Left cardiac atrium (tissue), 4 donors: ENCODE results near the gene ZBED6. TPM values are rescaled to one million over a fixed set of nuclear protein-coding genes. Genes with fewer than 3 reads are reported as not detected.
A peak's percentile ranks its signal among the peaks of the same experiment; 100 is the strongest.
"Not testable (repeated sequence)": the region's sequence is repeated elsewhere in the genome, so short reads cannot be mapped to it uniquely, and the experiment has no call there.

Experiments
- ATAC-seq, 2 donors: fragments of 200-7000 bp; cut with Tn5 transposase; one replicate each; pipeline ENCODE4 v1.9.1; 2020; ENCODE audit warnings: mild to moderate bottlenecking in 2 of 2, moderate library complexity in 2 of 2
- DNase-seq: peaks from one replicate; pipeline ENCODE4 v3.0.0-alpha.2; 2020
- intact Hi-C, 2 donors: fragments of 100-400 bp; cut with DNase I; formaldehyde crosslinking; loops; one replicate each; pipeline versions ENCODE4 v1.14.1 to v1.15.1; 2022 to 2023
- total RNA-seq, 2 donors: library from RNA; stranded (reverse); fragmentation: NEBNext Ultra II Directional; extraction: Animal tissue kit (Norgen Biotek cat#: 25700); gene quantifications; one replicate each; pipeline ENCODE4 v1.2.1, GENCODE V29; 2021
- donor health status: DM: no; HTN: yes; CAD: no.
- donor health status: DM: no; HTN: yes; CAD: no; lungs with severe emphysema.
- donor health status: DM: yes; HTN: yes; CAD: no.
- donor health status: Dilated cardiomyopathy.

ZBED6 gene
- total RNA-seq, 2 donors from 2014 or later, result 18.2 to 23.6 TPM

GRCh38 chr1:203772836-203773235 is 22.6 kb upstream of the ZBED6 start:
- intact Hi-C loops, result loop anchor here in 1 of 2 donors (10.0 kb wide), 1 partner anchor 268 kb away; no protein-coding TSS in a partner anchor
- DNase-seq, result no peak
- ATAC-seq, result no peak

DNA sequence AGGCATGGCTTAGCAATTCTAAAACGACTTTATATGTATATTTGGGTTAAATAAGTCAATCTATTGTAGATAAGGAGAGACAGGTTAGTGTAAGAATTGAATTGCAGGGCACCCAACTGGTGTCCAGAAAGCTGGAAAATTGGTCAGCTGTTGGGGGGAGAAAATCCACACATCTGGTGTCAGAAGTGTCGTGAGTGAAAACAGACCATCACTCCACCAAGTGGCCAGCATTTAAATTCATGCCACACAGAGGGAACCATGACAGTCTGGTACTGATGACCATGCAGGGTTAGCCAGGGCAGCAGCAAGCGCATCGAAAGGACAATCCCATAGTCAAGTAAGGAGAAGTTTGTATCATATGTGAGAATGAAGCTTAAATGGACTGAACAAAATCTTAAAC is 18.8 kb upstream of the ZBED6 start:
- ATAC-seq (peak; percentile 68 to 72), DNase-seq (no peak)
- intact Hi-C loops, result loop anchor here in 1 of 2 donors (10.0 kb wide), 1 partner anchor 272 kb away; no protein-coding TSS in a partner anchor

GRCh38 chr1:203777596-203777995 is 17.8 kb upstream of the ZBED6 start:
- DNase-seq (no peak), ATAC-seq (no peak)
- intact Hi-C loops, result loop anchor here in 1 of 2 donors (10.0 kb wide), 1 partner anchor 273 kb away; no protein-coding TSS in a partner anchor

GRCh38 chr1:203778146-203778545 is 17.3 kb upstream of the ZBED6 start:
- intact Hi-C loops, result loop anchor here in 1 of 2 donors (10.0 kb wide), 1 partner anchor 273 kb away; no protein-coding TSS in a partner anchor
- ATAC-seq (no peak), DNase-seq (no peak)

DNA sequence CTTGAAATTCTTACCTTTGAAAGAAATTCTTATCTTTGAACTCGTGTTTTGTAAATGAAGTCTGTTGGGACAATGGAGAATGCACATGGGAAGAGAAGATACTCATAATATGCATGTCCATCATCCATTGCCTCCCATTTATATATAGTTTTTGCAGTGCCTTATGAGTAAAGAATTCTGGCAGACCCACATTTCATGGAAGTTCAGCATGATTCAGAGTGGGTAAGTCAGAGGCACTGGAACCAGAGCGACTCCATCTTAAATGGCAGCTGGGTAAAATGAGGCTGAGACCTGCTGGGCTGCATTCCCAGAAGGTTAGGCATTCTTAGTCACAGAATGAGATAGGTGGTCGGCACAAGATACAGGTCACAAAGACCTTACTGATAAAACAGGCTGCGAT is 16.6 kb upstream of the ZBED6 start:
- DNase-seq, result no peak
- intact Hi-C loops, result loop anchor here in 1 of 2 donors (10.0 kb wide), 1 partner anchor 274 kb away; no protein-coding TSS in a partner anchor
- ATAC-seq, result no peak

DNA sequence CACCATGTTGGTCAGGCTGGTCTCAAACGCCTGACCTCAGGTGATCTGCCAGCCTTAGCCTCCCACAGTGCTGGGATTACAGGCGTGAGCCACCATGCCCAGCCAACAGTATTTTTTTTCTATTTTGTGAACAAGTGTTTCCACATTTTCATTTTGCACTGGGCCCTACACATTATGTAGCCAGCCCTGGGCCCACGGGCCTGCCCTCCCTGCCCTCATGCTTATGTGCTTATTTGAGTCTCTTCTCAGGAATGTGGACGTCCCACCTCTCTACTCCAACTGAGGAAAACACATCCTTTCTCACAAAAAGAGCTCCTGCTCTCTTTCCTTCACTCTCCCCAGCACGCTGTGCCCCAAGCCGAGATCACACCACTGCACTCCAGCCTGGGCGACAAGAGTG is 13.5 kb upstream of the ZBED6 start:
- no peak for DNase-seq
- intact Hi-C loops, result no loop called here
- no peak for ATAC-seq

- no peak for ATAC-seq
- intact Hi-C loops, result no loop called here
- no peak for DNase-seq
Measured at GRCh38 chr1:203789966-203790365, 5.5 kb upstream of the ZBED6 start.

- ATAC-seq (no peak), DNase-seq (no peak)
- intact Hi-C loops, result no loop called here
Measured at GRCh38 chr1:203791498-203791897, 3.9 kb upstream of the ZBED6 start.

GRCh38 chr1:203792486-203792885 is 2.9 kb upstream of the ZBED6 start:
- ATAC-seq, result no peak
- no peak for DNase-seq
- intact Hi-C loops, result no loop called here

DNA sequence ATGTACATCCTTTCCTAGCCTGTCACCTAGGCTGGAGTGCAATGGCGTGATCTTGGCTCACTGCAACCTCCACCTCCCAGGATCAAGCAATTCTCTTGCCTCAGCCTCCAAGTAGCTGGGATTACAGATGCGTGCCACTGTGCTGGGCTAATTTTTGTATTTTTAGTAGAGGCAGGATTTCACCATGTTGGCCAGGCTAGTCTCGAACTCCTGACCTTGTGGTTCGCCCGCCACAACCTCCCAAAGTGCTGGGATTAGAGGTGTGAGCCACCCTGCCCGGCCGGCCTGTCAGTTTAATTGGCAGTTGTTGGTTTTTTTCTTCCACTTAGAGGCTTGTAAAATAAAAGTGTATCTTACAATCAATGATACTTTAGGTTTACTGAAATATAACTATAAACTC is 1.9 kb upstream of the ZBED6 start:
- DNase-seq, ATAC-seq, intact Hi-C loops: not testable (repeated sequence)

- intact Hi-C loops, result no loop called here
- DNase-seq (no peak), ATAC-seq (no peak)
Measured at GRCh38 chr1:203794764-203795440, 521 bp upstream of the ZBED6 start.

DNA sequence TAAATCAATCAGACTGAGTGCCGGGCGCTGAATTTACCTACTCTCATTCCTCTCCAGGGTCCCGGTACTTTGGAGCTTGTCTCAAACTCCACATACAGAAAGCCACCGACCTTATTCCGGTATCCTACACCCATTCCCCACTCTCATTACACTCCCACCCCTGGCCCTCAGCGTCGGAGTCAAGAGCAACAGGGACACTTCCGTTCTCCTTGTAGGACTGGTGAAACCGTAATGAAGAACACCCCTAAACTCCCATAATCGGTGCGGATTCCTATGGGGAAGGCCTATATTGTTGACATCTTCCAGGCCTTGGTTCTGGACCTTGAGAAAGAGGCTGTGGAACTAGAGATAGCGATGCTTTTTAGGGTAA is 798 bp downstream of the ZBED6 start:
- DNase-seq, result peak; percentile 29
- peak; percentile 31 to 41 for ATAC-seq
- intact Hi-C loops, result no loop called here

DNA sequence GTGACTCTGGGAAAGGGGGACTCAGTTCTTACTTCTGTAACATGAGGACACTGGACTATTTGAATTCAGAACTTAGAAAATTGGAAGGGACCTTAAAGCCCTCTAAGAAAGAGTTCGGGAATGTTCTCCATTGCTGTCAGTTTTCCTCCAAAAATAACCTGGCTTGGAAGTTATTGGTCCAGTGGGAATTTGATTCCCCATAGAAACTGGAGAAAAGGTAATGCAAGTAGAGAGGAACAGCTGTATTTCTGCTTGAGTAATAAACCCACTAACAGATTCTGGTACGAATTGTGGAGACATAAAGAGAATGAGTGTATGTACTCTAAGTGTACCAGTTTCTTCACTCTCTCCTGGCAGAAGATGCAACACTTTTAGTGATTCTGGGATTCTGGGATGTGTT is 1.8 kb downstream of the ZBED6 start:
- intact Hi-C loops, result no loop called here
- no peak for ATAC-seq
- no peak for DNase-seq

DNA sequence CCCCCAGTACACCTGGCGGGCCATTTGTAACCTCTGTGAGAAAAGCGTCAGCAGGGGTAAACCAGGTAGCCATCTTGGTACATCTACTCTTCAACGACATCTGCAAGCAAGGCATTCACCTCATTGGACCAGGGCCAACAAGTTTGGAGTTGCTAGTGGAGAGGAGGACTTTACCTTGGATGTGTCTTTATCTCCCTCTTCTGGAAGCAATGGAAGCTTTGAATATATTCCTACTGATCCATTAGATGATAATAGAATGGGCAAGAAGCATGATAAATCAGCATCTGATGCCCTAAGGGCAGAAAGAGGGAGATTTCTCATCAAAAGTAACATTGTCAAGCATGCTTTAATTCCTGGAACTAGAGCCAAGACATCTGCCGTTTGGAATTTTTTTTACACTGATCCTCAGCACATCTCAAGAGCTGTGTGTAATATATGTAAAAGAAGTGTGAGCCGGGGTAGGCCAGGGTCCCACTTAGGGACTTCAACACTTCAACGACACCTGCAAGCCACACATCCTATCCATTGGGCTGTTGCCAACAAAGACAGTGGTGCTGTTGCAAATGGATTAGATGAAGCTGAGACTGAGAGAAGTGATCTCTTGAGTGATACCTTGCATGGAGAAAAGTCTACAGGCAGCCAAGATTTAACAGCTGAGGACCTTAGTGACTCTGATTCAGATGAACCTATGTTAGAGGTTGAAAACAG is 2.7 kb downstream of the ZBED6 start:
- intact Hi-C loops, result no loop called here
- ATAC-seq (peak in 1 of 2 donors; percentile 8), DNase-seq (peak; percentile 42)

- ATAC-seq, result no peak
- intact Hi-C loops, result no loop called here
Measured at GRCh38 chr1:203799157-203799556, 3.7 kb downstream of the ZBED6 start.

GRCh38 chr1:203799971-203800370 is 4.5 kb downstream of the ZBED6 start:
- intact Hi-C loops, result no loop called here
- DNase-seq, result no peak
- ATAC-seq, result no peak

More at GRCh38 chr1:203799157-203799556, 3.7 kb downstream of the ZBED6 start:
- DNase-seq, result no peak

GRCh38 chr1:203805689-203806088 is 10.3 kb downstream of the ZBED6 start:
- no peak for ATAC-seq
- DNase-seq, result no peak
- intact Hi-C loops, result no loop called here

- DNase-seq (no peak), ATAC-seq (peak in 1 of 2 donors; percentile 30)
- intact Hi-C loops, result no loop called here
Measured at GRCh38 chr1:203807196-203807595, 11.8 kb downstream of the ZBED6 start.

GRCh38 chr1:203813581-203814341 is 18.3 kb downstream of the ZBED6 start:
- intact Hi-C loops, result loop anchor here in 1 of 2 donors (5.0 kb wide), 1 partner anchor 34 kb away; no protein-coding TSS in a partner anchor
- DNase-seq (no peak), ATAC-seq (no peak)

DNA sequence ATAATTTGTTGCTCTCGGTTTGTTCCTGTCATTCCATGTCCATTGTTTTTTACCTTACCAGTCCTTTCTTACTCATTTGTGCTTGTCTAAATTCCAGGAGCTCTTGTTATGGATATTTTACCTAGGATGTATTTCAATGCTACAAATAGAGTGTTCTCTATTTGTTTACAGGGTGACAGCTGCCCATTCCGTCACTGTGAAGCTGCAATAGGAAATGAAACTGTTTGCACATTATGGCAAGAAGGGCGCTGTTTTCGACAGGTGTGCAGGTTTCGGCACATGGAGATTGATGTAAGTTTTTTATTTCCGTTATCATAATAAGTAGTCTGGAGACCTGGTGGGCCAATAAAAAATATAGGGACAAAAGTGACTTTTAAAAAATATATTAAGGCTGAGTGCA is 23.0 kb downstream of the ZBED6 start:
- ATAC-seq, result no peak
- intact Hi-C loops, result no loop called here
- DNase-seq, result no peak
